HepG2 (cell line): Measurements from ENCODE around the gene VAC14. TPM values are rescaled to one million over a fixed set of nuclear protein-coding genes. Genes with fewer than 3 reads are reported as not detected.

ENCODE experiments used
- ASH2L ChIP-seq: fragments of 300-600, 200-600 bp; sonication (generic); IDR thresholded peaks from 2 replicates; pipeline ENCODE4 v1.7.0; 2017; ENCODE audit warnings: low read depth, mild to moderate bottlenecking, moderate library complexity, mixed read lengths, low read length; ENCODE audit not compliant: insufficient read length
- DNMT1 ChIP-seq: sonication (generic); formaldehyde crosslinking; IDR thresholded peaks from 2 replicates; pipeline ENCODE4 v1.5.1; 2020; ENCODE audit warnings: mild to moderate bottlenecking, missing genetic modification reagents
- DR1 ChIP-seq: sonication (generic); formaldehyde crosslinking; IDR thresholded peaks from 2 replicates; pipeline ENCODE4 v1.8.0; 2021; ENCODE audit warnings: mild to moderate bottlenecking, missing genetic modification reagents, inconsistent platforms
- FOXM1 ChIP-seq: sonication (generic); formaldehyde crosslinking; IDR thresholded peaks from 2 replicates; pipeline ENCODE4 v1.5.0; 2020; ENCODE audit warnings: missing genetic modification reagents
- NCOA2 ChIP-seq: sonication (generic); formaldehyde crosslinking; IDR thresholded peaks from 2 replicates; pipeline ENCODE4 v1.8.0; 2022; ENCODE audit warnings: inconsistent platforms
- NFKB2 ChIP-seq: sonication (generic); formaldehyde crosslinking; IDR thresholded peaks from 2 replicates; pipeline ENCODE4 v1.4.0; 2020; ENCODE audit warnings: missing genetic modification reagents, borderline replicate concordance
- PRMT3 ChIP-seq: sonication (generic); formaldehyde crosslinking; IDR thresholded peaks from 2 replicates; pipeline ENCODE4 v1.8.1; 2022; ENCODE audit warnings: low read depth, mild to moderate bottlenecking, moderate library complexity, missing genetic modification reagents, borderline replicate concordance
- RNF2 ChIP-seq: fragments of 450-650 bp; conservative IDR thresholded peaks from 2 replicates; pipeline ENCODE4 v1.6.1; 2016; ENCODE audit warnings: low read depth
- SATB2 ChIP-seq: sonication (generic); formaldehyde crosslinking; IDR thresholded peaks from 2 replicates; pipeline ENCODE4 v1.5.0; 2020; ENCODE audit warnings: missing genetic modification reagents
- TAF1 ChIP-seq: sonication (generic); formaldehyde crosslinking; IDR thresholded peaks from 2 replicates; pipeline ENCODE4 v1.4.0; 2020; ENCODE audit warnings: missing genetic modification reagents
- TARDBP ChIP-seq: sonication (generic); formaldehyde crosslinking; IDR thresholded peaks from 2 replicates; pipeline ENCODE4 v1.8.0; 2022; ENCODE audit warnings: mild to moderate bottlenecking, missing genetic modification reagents
- U2AF2 ChIP-seq: fragments of 200-400 bp; formaldehyde crosslinking; IDR thresholded peaks from 2 replicates; pipeline ENCODE4 v1.6.1; 2017; ENCODE audit warnings: low read depth, mild to moderate bottlenecking, low read length
- ZNF510 ChIP-seq: sonication (generic); formaldehyde crosslinking; IDR thresholded peaks from 2 replicates; pipeline ENCODE4 v1.4.0; 2020; ENCODE audit warnings: low read depth, mild to moderate bottlenecking, missing genetic modification reagents
- ZSCAN9 ChIP-seq: IDR thresholded peaks from 2 replicates; pipeline ENCODE4 v1.6.1; 2016; ENCODE audit warnings: borderline replicate concordance
- ZZZ3 ChIP-seq: sonication (generic); formaldehyde crosslinking; IDR thresholded peaks from 2 replicates; pipeline ENCODE4 v1.4.0; 2020; ENCODE audit warnings: missing genetic modification reagents, mild to moderate bottlenecking, borderline replicate concordance
- polyA plus RNA-seq, 8 experiments: library from polyadenylated mRNA; depleted of rRNA in 3 of 8; stranded (reverse) in 7 of 8; unstranded in 1 of 8; fragments of >200 nt; fragmentation: Illumina TruSeq in 4 of 8; extraction: Trizol in 4 of 8; gene quantifications; 2 replicates each; pipeline versions ENCODE4 v1.2.1 to v1.2.3, GENCODE V29; 2011 to 2016; ENCODE audit warnings: low read depth in 4 of 8, missing spikeins in 1 of 8, mixed read lengths in 1 of 8; ENCODE audit not compliant: insufficient read depth in 1 of 8
- total RNA-seq, 5 experiments: library from RNA; depleted of rRNA; stranded (reverse); fragments of >200 nt; fragmentation: Illumina TruSeq; extraction: Trizol; gene quantifications; 2 replicates each; pipeline ENCODE4 v1.2.3, GENCODE V29; 2016; ENCODE audit warnings: low read depth in 1 of 5
- TF ChIP-seq, protein P1 (sequence below): sonication (generic); formaldehyde crosslinking; IDR thresholded peaks from 2 replicates; pipeline ENCODE4 v1.8.1; 2023; ENCODE audit warnings: missing genetic modification reagents, inconsistent platforms, borderline replicate concordance
- TF ChIP-seq, protein P2 (sequence below): sonication (generic); formaldehyde crosslinking; IDR thresholded peaks from 2 replicates; pipeline ENCODE4 v1.8.0; 2023; ENCODE audit warnings: mild to moderate bottlenecking, missing genetic modification reagents
- TF ChIP-seq, protein P3 (sequence below): IDR thresholded peaks from 2 replicates; pipeline ENCODE4 v1.6.1; 2016; ENCODE audit warnings: low read depth
- TF ChIP-seq, protein P4 (sequence below): sonication (generic); formaldehyde crosslinking; conservative IDR thresholded peaks from 2 replicates; pipeline ENCODE4 v1.4.0; 2020; ENCODE audit warnings: missing genetic modification reagents
- TF ChIP-seq, protein P5 (sequence below): sonication (generic); formaldehyde crosslinking; IDR thresholded peaks from 2 replicates; pipeline ENCODE4 v1.8.1; 2023; ENCODE audit warnings: mild to moderate bottlenecking, inconsistent platforms, moderate library complexity, missing genetic modification reagents, borderline replicate concordance
- TF ChIP-seq, protein P6 (sequence below): sonication (generic); formaldehyde crosslinking; IDR thresholded peaks from 2 replicates; pipeline ENCODE4 v1.5.0; 2020; ENCODE audit warnings: mild to moderate bottlenecking, low read depth, missing genetic modification reagents, borderline replicate concordance

The VAC14 gene
- total and polyA plus RNA-seq, 2 of the 13 experiments (the other 11 are each of a cell fraction or from before 2014, with no cell fraction given): 23.5 to 24.6 TPM

DNA sequence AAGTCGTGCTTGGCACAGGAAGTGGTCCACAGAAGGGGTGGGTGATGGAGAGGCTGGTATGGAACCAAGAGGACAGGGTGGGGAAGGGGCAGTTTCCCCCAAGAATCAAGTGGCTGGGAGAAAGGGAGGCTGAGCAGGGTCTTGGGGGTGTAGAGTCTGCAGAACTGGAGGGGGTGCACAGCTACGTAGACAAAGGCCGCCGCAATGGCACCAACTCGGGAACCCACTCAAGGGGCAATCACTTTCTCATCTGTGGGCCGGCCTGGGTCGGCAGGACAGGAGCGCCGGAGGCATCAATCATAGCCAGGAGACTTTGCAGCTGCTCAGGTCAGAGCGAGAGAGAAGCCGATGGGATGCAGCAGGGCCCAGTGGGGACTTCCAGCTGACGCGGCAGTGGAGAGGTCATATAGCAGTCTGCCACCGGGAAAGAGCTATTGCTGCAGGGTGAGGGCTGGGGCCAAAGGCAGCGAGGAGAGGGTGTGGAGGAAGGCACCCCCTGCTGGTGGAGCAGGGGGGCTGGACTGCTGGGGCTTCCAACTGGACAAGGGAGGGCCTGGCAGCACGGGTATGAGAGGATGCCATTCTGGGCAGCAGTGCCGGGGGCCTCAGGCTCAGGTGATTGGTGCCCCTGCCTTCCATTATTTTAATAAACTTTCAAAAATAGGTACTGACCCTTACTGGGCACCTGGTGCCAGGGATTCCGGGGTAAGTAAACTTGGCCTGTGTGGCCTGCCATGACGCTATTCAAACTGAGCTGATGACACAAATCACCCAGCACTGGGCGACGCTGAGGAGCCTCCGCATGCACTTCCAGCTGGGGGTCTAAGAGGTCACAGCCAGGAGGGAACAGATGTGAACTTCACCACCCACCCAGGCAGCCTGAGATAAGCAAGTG, 62.6 kb downstream of the VAC14 start (continued):
- TF ChIP-seq DNMT1 (CRISPR knock-in tag) (no peak), NCOA2 (CRISPR knock-in tag) (no peak), SATB2 (CRISPR knock-in tag) (no peak), ZNF510 (no peak), RNF2 (no peak), TARDBP (CRISPR knock-in tag) (no peak), TAF1 (CRISPR knock-in tag) (no peak), ZSCAN9 (CRISPR knock-in tag) (no peak; the same call in 1 of the 2 replicates), NFKB2 (CRISPR knock-in tag) (peak; percentile 89; the same call in 1 of the 2 replicates), U2AF2 (no peak), FOXM1 (CRISPR knock-in tag) (no peak), PRMT3 (CRISPR knock-in tag) (no peak), ASH2L (no peak), DR1 (CRISPR knock-in tag) (no peak), ZZZ3 (no peak)
- TF ChIP-seq, protein P1, sequence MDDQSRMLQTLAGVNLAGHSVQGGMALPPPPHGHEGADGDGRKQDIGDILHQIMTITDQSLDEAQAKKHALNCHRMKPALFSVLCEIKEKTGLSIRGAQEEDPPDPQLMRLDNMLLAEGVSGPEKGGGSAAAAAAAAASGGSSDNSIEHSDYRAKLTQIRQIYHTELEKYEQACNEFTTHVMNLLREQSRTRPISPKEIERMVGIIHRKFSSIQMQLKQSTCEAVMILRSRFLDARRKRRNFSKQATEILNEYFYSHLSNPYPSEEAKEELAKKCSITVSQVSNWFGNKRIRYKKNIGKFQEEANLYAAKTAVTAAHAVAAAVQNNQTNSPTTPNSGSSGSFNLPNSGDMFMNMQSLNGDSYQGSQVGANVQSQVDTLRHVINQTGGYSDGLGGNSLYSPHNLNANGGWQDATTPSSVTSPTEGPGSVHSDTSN (CRISPR knock-in tag): no peak
- TF ChIP-seq, protein P2, sequence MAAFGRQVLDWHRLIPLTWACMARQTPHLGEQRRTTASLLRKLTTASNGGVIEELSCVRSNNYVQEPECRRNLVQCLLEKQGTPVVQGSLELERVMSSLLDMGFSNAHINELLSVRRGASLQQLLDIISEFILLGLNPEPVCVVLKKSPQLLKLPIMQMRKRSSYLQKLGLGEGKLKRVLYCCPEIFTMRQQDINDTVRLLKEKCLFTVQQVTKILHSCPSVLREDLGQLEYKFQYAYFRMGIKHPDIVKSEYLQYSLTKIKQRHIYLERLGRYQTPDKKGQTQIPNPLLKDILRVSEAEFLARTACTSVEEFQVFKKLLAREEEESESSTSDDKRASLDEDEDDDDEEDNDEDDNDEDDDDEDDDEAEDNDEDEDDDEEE (CRISPR knock-in tag): no peak
- TF ChIP-seq, protein P3, sequence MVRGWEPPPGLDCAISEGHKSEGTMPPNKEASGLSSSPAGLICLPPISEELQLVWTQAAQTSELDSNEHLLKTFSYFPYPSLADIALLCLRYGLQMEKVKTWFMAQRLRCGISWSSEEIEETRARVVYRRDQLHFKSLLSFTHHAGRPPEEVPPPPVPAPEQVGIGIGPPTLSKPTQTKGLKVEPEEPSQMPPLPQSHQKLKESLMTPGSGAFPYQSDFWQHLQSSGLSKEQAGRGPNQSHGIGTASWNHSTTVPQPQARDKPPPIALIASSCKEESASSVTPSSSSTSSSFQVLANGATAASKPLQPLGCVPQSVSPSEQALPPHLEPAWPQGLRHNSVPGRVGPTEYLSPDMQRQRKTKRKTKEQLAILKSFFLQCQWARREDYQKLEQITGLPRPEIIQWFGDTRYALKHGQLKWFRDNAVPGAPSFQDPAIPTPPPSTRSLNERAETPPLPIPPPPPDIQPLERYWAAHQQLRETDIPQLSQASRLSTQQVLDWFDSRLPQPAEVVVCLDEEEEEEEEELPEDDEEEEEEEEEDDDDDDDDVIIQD (CRISPR knock-in tag): no peak
- TF ChIP-seq, protein P4, sequence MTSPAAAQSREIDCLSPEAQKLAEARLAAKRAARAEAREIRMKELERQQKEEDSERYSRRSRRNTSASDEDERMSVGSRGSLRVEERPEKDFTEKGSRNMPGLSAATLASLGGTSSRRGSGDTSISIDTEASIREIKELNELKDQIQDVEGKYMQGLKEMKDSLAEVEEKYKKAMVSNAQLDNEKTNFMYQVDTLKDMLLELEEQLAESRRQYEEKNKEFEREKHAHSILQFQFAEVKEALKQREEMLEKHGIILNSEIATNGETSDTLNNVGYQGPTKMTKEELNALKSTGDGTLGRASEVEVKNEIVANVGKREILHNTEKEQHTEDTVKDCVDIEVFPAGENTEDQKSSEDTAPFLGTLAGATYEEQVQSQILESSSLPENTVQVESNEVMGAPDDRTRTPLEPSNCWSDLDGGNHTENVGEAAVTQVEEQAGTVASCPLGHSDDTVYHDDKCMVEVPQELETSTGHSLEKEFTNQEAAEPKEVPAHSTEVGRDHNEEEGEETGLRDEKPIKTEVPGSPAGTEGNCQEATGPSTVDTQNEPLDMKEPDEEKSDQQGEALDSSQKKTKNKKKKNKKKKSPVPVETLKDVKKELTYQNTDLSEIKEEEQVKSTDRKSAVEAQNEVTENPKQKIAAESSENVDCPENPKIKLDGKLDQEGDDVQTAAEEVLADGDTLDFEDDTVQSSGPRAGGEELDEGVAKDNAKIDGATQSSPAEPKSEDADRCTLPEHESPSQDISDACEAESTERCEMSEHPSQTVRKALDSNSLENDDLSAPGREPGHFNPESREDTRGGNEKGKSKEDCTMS (CRISPR knock-in tag): no peak
- TF ChIP-seq, protein P5, sequence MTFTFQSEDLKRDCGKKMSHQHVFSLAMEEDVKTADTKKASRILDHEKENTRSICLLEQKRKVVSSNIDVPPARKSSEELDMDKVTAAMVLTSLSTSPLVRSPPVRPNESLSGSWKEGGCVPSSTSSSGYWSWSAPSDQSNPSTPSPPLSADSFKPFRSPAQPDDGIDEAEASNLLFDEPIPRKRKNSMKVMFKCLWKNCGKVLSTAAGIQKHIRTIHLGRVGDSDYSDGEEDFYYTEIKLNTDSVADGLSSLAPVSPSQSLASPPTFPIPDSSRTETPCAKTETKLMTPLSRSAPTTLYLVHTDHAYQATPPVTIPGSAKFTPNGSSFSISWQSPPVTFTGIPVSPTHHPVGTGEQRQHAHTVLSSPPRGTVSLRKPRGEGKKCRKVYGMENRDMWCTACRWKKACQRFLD (CRISPR knock-in tag): no peak; the same call in 1 of the 2 replicates
- TF ChIP-seq, protein P6, sequence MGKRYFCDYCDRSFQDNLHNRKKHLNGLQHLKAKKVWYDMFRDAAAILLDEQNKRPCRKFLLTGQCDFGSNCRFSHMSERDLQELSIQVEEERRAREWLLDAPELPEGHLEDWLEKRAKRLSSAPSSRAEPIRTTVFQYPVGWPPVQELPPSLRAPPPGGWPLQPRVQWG (CRISPR knock-in tag): no peak
